ENCODE data around the gene IRF3.

The IRF3 gene

GRCh38 chr19:49687566-49688316, 22.1 kb upstream of the IRF3 start:
- DNase-seq = no peak

- no peak for DNase-seq
These were observed 21.5 kb upstream of the IRF3 start for GRCh38 chr19:49687150-49687549.

- no peak for DNase-seq
These were observed 20.9 kb upstream of the IRF3 start for GRCh38 chr19:49686503-49687088.

GRCh38 chr19:49685845-49686332, 20.2 kb upstream of the IRF3 start:
- DNase-seq = no peak

- no peak for DNase-seq
These were observed 19.4 kb upstream of the IRF3 start for GRCh38 chr19:49684983-49685553.

- DNase-seq = no peak
These were observed 18.8 kb upstream of the IRF3 start for GRCh38 chr19:49684251-49684982.

- DNase-seq = no peak
These were observed 18.2 kb upstream of the IRF3 start for GRCh38 chr19:49683814-49684250.

- DNase-seq = no peak
These were observed 16.6 kb upstream of the IRF3 start for GRCh38 chr19:49682274-49682673.

- no peak for DNase-seq
These were observed 16.2 kb upstream of the IRF3 start for GRCh38 chr19:49681830-49682229.

- peak; percentile 95 to 97 for DNase-seq
These were observed 15.0 kb upstream of the IRF3 start for GRCh38 chr19:49680421-49681351.

GRCh38 chr19:49679771-49680413, 14.2 kb upstream of the IRF3 start:
- DNase-seq = no peak

- DNase-seq = no peak
These were observed 13.5 kb upstream of the IRF3 start for GRCh38 chr19:49678985-49679770.

GRCh38 chr19:49677901-49678674, 12.4 kb upstream of the IRF3 start:
- peak; percentile 77 to 79 for DNase-seq

GRCh38 chr19:49677231-49677900, 11.7 kb upstream of the IRF3 start, which contains the start of gene PRMT1:
Gene PRMT1, plus strand, starts transcription at chr19:49677271. Its CDS starts 10 bp downstream, at chr19:49677281.
- no peak for DNase-seq

- DNase-seq = peak; percentile 100
These were observed 11.2 kb upstream of the IRF3 start for GRCh38 chr19:49676784-49677230.

- peak; percentile 91 to 96 for DNase-seq
These were observed 10.6 kb upstream of the IRF3 start for GRCh38 chr19:49676136-49676783.

GRCh38 chr19:49672131-49672919, 6.7 kb upstream of the IRF3 start:
- DNase-seq = peak; percentile 73 to 80

- DNase-seq = no peak
These were observed 3.9 kb upstream of the IRF3 start for GRCh38 chr19:49669516-49669915.
